OCI-LY1 (cell line): Measurements from ENCODE around the gene TPH2.

Source experiments
- EZH2 ChIP-seq: fragments of 200-600 bp; sonication (generic), shearing (Covaris generic); IDR thresholded peaks from 2 replicates; pipeline ENCODE4 v1.8.0; 2017; ENCODE audit warnings: borderline replicate concordance, mixed run types, mild to moderate bottlenecking, antibody characterized with exemption, low read length, moderate library complexity, mixed read lengths
- TF ChIP-seq, protein P1 (sequence below): fragments of 200-600 bp; sonication (generic), shearing (Covaris generic); IDR thresholded peaks from 2 replicates; pipeline ENCODE4 v1.5.1; 2017; ENCODE audit warnings: mild to moderate bottlenecking, antibody characterized with exemption, low read length, moderate library complexity, mixed read lengths

DNA sequence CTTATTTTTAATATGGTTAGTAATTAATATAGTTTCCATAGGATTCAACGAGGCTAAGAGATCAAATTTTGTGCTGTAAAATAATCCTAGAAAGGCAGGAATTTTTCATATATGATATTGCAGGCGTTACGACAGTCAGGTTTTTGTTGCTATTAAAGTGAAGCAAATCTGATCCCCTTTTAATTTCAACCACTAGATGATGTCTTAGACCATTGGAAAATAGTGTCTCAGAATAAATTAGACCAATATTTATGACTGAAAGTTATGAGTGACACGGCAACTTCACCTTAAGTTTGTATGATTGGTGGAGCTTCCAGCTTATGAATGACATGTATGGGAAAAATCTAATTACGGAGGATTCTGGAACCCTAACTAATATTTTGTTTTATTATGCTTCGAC, 2.5 kb downstream of the TPH2 start:
- TF ChIP-seq, protein P1, sequence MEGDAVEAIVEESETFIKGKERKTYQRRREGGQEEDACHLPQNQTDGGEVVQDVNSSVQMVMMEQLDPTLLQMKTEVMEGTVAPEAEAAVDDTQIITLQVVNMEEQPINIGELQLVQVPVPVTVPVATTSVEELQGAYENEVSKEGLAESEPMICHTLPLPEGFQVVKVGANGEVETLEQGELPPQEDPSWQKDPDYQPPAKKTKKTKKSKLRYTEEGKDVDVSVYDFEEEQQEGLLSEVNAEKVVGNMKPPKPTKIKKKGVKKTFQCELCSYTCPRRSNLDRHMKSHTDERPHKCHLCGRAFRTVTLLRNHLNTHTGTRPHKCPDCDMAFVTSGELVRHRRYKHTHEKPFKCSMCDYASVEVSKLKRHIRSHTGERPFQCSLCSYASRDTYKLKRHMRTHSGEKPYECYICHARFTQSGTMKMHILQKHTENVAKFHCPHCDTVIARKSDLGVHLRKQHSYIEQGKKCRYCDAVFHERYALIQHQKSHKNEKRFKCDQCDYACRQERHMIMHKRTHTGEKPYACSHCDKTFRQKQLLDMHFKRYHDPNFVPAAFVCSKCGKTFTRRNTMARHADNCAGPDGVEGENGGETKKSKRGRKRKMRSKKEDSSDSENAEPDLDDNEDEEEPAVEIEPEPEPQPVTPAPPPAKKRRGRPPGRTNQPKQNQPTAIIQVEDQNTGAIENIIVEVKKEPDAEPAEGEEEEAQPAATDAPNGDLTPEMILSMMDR: no peak
- no peak for TF ChIP-seq EZH2
